WTC11 (cell line): ENCODE data around the gene KRT7. TPM values are rescaled to one million over a fixed set of nuclear protein-coding genes. Genes with fewer than 3 reads are reported as not detected.

Experiments
- ATAC-seq: fragments of 200-7000 bp; cut with Tn5 transposase; 2 replicates; pipeline ENCODE4 v1.10.0; 2021; ENCODE audit warnings: mild to moderate bottlenecking, moderate library complexity
- CTCF ChIA-PET: fragments of 300-600 bp; sonication (Branson Sonifier 250); formaldehyde crosslinking; loops from one replicate; lab custom pipeline; 2021; ENCODE audit warnings: antibody characterized with exemption; lab: Charles Lee
- POLR2A ChIA-PET: fragments of 350-600 bp; sonication (Branson Sonifier 250); formaldehyde crosslinking; loops from one replicate; lab custom pipeline; 2021; ENCODE audit warnings: antibody characterized with exemption; lab: Charles Lee
- DNase-seq: peaks from one replicate; pipeline ENCODE4 v3.0.0; 2021; ENCODE audit warnings: low spot score
- H3K27ac Mint-ChIP-seq: 2 replicates; pipeline ENCODE4 v1.8.0; 2021; ENCODE audit warnings: mixed read lengths
- H3K27me3 Mint-ChIP-seq: 2 replicates; pipeline ENCODE4 v1.8.0; 2021; ENCODE audit warnings: low read depth, mild to moderate bottlenecking, moderate library complexity, mixed read lengths
- H3K36me3 Mint-ChIP-seq: 2 replicates; pipeline ENCODE4 v1.8.0; 2021; ENCODE audit warnings: mixed read lengths
- H3K4me1 Mint-ChIP-seq: 2 replicates; pipeline ENCODE4 v1.8.0; 2022; ENCODE audit warnings: mixed read lengths
- H3K4me3 Mint-ChIP-seq: 2 replicates; pipeline ENCODE4 v1.8.0; 2021; ENCODE audit warnings: mild to moderate bottlenecking, moderate library complexity, mixed read lengths
- H3K9me3 Mint-ChIP-seq: 2 replicates; pipeline ENCODE4 v1.8.0; 2021; ENCODE audit warnings: mixed read lengths
- ELF4 ChIP-seq: sonication (generic); formaldehyde crosslinking; IDR thresholded peaks from 2 replicates; pipeline ENCODE4 v1.8.1; 2022; ENCODE audit warnings: low read depth, mild to moderate bottlenecking, moderate library complexity, missing genetic modification reagents
- FOXJ3 ChIP-seq: sonication (generic); formaldehyde crosslinking; IDR thresholded peaks from 2 replicates; pipeline ENCODE4 v1.9.0; 2021; ENCODE audit warnings: missing genetic modification reagents, mild to moderate bottlenecking, borderline replicate concordance
- HMGA2 ChIP-seq: fragments of 250-450 bp; sonication (Bioruptor Pico); IDR thresholded peaks from 2 replicates; pipeline ENCODE4 v1.4.0; 2021; ENCODE audit warnings: mild to moderate bottlenecking, moderate library complexity
- JUN ChIP-seq: sonication (generic); formaldehyde crosslinking; IDR thresholded peaks from 2 replicates; pipeline ENCODE4 v1.8.0; 2023; ENCODE audit warnings: mild to moderate bottlenecking, missing genetic modification reagents
- KAT7 ChIP-seq: sonication (generic); formaldehyde crosslinking; IDR thresholded peaks from 2 replicates; pipeline ENCODE4 v1.8.1; 2023; ENCODE audit warnings: missing genetic modification reagents, mild to moderate bottlenecking, borderline replicate concordance
- NFE2L1 ChIP-seq: sonication (generic); formaldehyde crosslinking; IDR thresholded peaks from 2 replicates; pipeline ENCODE4 v1.8.1; 2023; ENCODE audit warnings: missing genetic modification reagents
- NFYB ChIP-seq: sonication (generic); formaldehyde crosslinking; conservative IDR thresholded peaks from 2 replicates; pipeline ENCODE4 v1.8.0; 2022; ENCODE audit warnings: low read depth, missing genetic modification reagents
- PRRX2 ChIP-seq: fragments of 250-450 bp; sonication (Bioruptor Pico); IDR thresholded peaks from 2 replicates; pipeline ENCODE4 v1.8.0; 2021; ENCODE audit warnings: mild to moderate bottlenecking
- SOX15 ChIP-seq: fragments of 250-450 bp; sonication (Bioruptor Pico); IDR thresholded peaks from 2 replicates; pipeline ENCODE4 v1.9.0; 2021; ENCODE audit warnings: mild to moderate bottlenecking
- ZNF138 ChIP-seq: sonication (generic); formaldehyde crosslinking; conservative IDR thresholded peaks from 2 replicates; pipeline ENCODE4 v1.8.1; 2022; ENCODE audit warnings: mild to moderate bottlenecking, moderate library complexity, missing genetic modification reagents
- ZNF219 ChIP-seq: sonication (generic); formaldehyde crosslinking; IDR thresholded peaks from 2 replicates; pipeline ENCODE4 v1.8.0; 2023; ENCODE audit warnings: missing genetic modification reagents, mild to moderate bottlenecking, borderline replicate concordance
- ZNF232 ChIP-seq: sonication (generic); formaldehyde crosslinking; IDR thresholded peaks from 2 replicates; pipeline ENCODE4 v1.8.0; 2022; ENCODE audit warnings: mild to moderate bottlenecking, missing genetic modification reagents
- ZNF317 ChIP-seq: sonication (generic); formaldehyde crosslinking; IDR thresholded peaks from 2 replicates; pipeline ENCODE4 v1.8.1; 2023; ENCODE audit warnings: low read depth, mild to moderate bottlenecking, moderate library complexity, missing genetic modification reagents, borderline replicate concordance
- ZNF416 ChIP-seq: fragments of 250-450 bp; sonication (Bioruptor Pico); IDR thresholded peaks from 2 replicates; pipeline ENCODE4 v1.9.0; 2021; ENCODE audit warnings: mild to moderate bottlenecking, inconsistent platforms
- ZNF423 ChIP-seq: fragments of 250-450 bp; sonication (Bioruptor Pico); IDR thresholded peaks from 2 replicates; pipeline ENCODE4 v2.1.2; 2022; ENCODE audit warnings: mild to moderate bottlenecking, moderate library complexity
- total RNA-seq: library from RNA; stranded (reverse); gene quantifications from 3 replicates; pipeline ENCODE4 v1.2.3, GENCODE V29; 2021
- TF ChIP-seq, protein P1 (sequence below): sonication (generic); formaldehyde crosslinking; IDR thresholded peaks from 2 replicates; pipeline ENCODE4 v1.8.1; 2022; ENCODE audit warnings: mild to moderate bottlenecking, missing genetic modification reagents, moderate library complexity, borderline replicate concordance
- TF ChIP-seq, protein P2 (sequence below): sonication (generic); formaldehyde crosslinking; IDR thresholded peaks from 2 replicates; pipeline ENCODE4 v1.8.1; 2022; ENCODE audit warnings: missing genetic modification reagents, borderline replicate concordance
- TF ChIP-seq, protein P3 (sequence below): sonication (generic); formaldehyde crosslinking; IDR thresholded peaks from 2 replicates; pipeline ENCODE4 v1.8.1; 2022; ENCODE audit warnings: low read depth, mild to moderate bottlenecking, moderate library complexity, missing genetic modification reagents, borderline replicate concordance
- TF ChIP-seq, protein P4 (sequence below): sonication (generic); formaldehyde crosslinking; IDR thresholded peaks from 2 replicates; pipeline ENCODE4 v1.8.0; 2023; ENCODE audit warnings: mild to moderate bottlenecking, missing genetic modification reagents
- TF ChIP-seq, protein P5 (sequence below): sonication (generic); formaldehyde crosslinking; conservative IDR thresholded peaks from 2 replicates; pipeline ENCODE4 v1.8.1; 2023; ENCODE audit warnings: mild to moderate bottlenecking, low read depth, missing genetic modification reagents, moderate library complexity
- TF ChIP-seq, protein P6 (sequence below): sonication (generic); formaldehyde crosslinking; IDR thresholded peaks from 2 replicates; pipeline ENCODE4 v1.8.1; 2022; ENCODE audit warnings: mild to moderate bottlenecking, moderate library complexity, missing genetic modification reagents
- TF ChIP-seq, protein P7 (sequence below): sonication (generic); formaldehyde crosslinking; IDR thresholded peaks from 2 replicates; pipeline ENCODE4 v1.8.1; 2023; ENCODE audit warnings: mild to moderate bottlenecking, missing genetic modification reagents, moderate library complexity
- TF ChIP-seq, protein P8 (sequence below): sonication (generic); formaldehyde crosslinking; IDR thresholded peaks from 2 replicates; pipeline ENCODE4 v1.8.1; 2023; ENCODE audit warnings: mild to moderate bottlenecking, missing genetic modification reagents

KRT7 gene
- total RNA-seq, 1 experiment from 2014 or later: 10.6 TPM

DNA sequence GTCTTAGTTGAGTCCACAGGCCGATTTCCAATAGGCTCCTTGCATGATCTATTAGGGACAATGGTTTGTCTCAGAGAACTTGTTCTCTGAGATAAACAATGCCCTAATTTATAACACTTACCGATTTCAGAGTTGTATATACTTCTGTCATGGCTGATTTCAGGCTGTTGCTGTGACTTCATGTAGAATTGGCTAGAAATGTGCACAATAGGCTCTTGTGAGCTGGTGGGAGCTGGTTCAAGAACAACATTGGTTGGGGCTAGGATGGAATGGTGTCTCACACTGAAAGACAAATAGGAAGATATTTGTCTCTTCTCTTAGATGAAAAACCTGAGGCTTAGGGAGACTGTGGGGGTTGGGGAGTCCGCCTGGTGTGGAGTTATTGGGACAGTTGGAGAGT lies 34.7 kb downstream of the KRT7 start:
- Mint-ChIP-seq H3K9me3 (peaks cover 4% of the 10 kb centered on the region), H3K27me3 (no peaks in the 10 kb centered on the region; the same call in 1 of the 2 replicates), H3K36me3 (0 out of 2 replicates have a peak, but pooled peaks cover 2% of the 10 kb centered on the region), H3K27ac (no peak overlapping the region), H3K4me3 (no peak overlapping the region), H3K4me1 (no peaks in the 10 kb centered on the region)
- no peak for ATAC-seq
- ChIA-PET POLR2A (no interaction called here), CTCF (interaction anchor here (0.8 to 9.3 kb wide), 4 partner anchors 11 to 60 kb away, joined by 3 to 122 read pairs (median 6); no protein-coding TSS in a partner anchor)
- no peak for TF ChIP-seq ZNF317
- TF ChIP-seq, protein P1, sequence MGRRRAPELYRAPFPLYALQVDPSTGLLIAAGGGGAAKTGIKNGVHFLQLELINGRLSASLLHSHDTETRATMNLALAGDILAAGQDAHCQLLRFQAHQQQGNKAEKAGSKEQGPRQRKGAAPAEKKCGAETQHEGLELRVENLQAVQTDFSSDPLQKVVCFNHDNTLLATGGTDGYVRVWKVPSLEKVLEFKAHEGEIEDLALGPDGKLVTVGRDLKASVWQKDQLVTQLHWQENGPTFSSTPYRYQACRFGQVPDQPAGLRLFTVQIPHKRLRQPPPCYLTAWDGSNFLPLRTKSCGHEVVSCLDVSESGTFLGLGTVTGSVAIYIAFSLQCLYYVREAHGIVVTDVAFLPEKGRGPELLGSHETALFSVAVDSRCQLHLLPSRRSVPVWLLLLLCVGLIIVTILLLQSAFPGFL (CRISPR knock-in tag): no peak
- TF ChIP-seq ZNF423 (CRISPR knock-in tag): no peak
- TF ChIP-seq ZNF219 (CRISPR knock-in tag): no peak
- DNase-seq: no peak

DNA sequence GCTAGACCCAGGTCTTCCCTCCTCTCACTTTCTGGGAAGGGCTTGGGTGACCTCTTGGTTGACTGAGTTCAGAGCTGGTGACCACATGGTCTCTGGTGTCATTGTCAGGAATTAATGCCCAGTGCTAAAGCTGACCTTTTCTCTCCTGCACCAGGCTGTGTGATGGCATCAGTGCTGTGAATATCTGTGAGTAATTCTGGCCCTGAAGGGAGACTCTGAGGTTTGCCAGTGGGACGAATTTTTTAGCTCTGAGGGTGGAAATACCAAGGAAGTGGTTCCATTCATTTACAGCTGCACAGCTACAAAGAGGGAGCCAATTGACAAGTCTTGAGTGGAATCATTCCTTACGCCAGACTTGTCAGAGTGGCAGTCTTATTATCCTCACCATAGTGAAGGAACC lies 35.2 kb downstream of the KRT7 start:
- ATAC-seq (no peak), DNase-seq (no peak)
- TF ChIP-seq, protein P2, sequence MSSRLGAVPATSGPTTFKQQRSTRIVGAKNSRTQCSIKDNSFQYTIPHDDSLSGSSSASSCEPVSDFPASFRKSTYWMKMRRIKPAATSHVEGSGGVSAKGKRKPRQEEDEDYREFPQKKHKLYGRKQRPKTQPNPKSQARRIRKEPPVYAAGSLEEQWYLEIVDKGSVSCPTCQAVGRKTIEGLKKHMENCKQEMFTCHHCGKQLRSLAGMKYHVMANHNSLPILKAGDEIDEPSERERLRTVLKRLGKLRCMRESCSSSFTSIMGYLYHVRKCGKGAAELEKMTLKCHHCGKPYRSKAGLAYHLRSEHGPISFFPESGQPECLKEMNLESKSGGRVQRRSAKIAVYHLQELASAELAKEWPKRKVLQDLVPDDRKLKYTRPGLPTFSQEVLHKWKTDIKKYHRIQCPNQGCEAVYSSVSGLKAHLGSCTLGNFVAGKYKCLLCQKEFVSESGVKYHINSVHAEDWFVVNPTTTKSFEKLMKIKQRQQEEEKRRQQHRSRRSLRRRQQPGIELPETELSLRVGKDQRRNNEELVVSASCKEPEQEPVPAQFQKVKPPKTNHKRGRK (CRISPR knock-in tag): no peak
- TF ChIP-seq, protein P3, sequence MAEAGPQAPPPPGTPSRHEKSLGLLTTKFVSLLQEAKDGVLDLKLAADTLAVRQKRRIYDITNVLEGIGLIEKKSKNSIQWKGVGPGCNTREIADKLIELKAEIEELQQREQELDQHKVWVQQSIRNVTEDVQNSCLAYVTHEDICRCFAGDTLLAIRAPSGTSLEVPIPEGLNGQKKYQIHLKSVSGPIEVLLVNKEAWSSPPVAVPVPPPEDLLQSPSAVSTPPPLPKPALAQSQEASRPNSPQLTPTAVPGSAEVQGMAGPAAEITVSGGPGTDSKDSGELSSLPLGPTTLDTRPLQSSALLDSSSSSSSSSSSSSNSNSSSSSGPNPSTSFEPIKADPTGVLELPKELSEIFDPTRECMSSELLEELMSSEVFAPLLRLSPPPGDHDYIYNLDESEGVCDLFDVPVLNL (CRISPR knock-in tag): no peak
- TF ChIP-seq PRRX2 (CRISPR knock-in tag) (no peak), SOX15 (no peak), ELF4 (no peak), KAT7 (no peak), FOXJ3 (no peak), ZNF416 (CRISPR knock-in tag) (no peak), JUN (no peak), ZNF138 (CRISPR knock-in tag) (no peak), NFE2L1 (CRISPR knock-in tag) (no peak), HMGA2 (CRISPR knock-in tag) (no peak), ZNF232 (CRISPR knock-in tag) (no peak), NFYB (no peak)
- TF ChIP-seq, protein P4, sequence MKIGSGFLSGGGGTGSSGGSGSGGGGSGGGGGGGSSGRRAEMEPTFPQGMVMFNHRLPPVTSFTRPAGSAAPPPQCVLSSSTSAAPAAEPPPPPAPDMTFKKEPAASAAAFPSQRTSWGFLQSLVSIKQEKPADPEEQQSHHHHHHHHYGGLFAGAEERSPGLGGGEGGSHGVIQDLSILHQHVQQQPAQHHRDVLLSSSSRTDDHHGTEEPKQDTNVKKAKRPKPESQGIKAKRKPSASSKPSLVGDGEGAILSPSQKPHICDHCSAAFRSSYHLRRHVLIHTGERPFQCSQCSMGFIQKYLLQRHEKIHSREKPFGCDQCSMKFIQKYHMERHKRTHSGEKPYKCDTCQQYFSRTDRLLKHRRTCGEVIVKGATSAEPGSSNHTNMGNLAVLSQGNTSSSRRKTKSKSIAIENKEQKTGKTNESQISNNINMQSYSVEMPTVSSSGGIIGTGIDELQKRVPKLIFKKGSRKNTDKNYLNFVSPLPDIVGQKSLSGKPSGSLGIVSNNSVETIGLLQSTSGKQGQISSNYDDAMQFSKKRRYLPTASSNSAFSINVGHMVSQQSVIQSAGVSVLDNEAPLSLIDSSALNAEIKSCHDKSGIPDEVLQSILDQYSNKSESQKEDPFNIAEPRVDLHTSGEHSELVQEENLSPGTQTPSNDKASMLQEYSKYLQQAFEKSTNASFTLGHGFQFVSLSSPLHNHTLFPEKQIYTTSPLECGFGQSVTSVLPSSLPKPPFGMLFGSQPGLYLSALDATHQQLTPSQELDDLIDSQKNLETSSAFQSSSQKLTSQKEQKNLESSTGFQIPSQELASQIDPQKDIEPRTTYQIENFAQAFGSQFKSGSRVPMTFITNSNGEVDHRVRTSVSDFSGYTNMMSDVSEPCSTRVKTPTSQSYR: no peak
- TF ChIP-seq, protein P5, sequence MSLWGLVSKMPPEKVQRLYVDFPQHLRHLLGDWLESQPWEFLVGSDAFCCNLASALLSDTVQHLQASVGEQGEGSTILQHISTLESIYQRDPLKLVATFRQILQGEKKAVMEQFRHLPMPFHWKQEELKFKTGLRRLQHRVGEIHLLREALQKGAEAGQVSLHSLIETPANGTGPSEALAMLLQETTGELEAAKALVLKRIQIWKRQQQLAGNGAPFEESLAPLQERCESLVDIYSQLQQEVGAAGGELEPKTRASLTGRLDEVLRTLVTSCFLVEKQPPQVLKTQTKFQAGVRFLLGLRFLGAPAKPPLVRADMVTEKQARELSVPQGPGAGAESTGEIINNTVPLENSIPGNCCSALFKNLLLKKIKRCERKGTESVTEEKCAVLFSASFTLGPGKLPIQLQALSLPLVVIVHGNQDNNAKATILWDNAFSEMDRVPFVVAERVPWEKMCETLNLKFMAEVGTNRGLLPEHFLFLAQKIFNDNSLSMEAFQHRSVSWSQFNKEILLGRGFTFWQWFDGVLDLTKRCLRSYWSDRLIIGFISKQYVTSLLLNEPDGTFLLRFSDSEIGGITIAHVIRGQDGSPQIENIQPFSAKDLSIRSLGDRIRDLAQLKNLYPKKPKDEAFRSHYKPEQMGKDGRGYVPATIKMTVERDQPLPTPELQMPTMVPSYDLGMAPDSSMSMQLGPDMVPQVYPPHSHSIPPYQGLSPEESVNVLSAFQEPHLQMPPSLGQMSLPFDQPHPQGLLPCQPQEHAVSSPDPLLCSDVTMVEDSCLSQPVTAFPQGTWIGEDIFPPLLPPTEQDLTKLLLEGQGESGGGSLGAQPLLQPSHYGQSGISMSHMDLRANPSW (CRISPR knock-in tag): no peak
- TF ChIP-seq, protein P6, sequence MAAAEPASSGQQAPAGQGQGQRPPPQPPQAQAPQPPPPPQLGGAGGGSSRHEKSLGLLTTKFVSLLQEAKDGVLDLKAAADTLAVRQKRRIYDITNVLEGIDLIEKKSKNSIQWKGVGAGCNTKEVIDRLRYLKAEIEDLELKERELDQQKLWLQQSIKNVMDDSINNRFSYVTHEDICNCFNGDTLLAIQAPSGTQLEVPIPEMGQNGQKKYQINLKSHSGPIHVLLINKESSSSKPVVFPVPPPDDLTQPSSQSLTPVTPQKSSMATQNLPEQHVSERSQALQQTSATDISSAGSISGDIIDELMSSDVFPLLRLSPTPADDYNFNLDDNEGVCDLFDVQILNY (CRISPR knock-in tag): no peak
- TF ChIP-seq, protein P7, sequence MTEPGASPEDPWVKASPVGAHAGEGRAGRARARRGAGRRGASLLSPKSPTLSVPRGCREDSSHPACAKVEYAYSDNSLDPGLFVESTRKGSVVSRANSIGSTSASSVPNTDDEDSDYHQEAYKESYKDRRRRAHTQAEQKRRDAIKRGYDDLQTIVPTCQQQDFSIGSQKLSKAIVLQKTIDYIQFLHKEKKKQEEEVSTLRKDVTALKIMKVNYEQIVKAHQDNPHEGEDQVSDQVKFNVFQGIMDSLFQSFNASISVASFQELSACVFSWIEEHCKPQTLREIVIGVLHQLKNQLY: no peak
- TF ChIP-seq, protein P8, sequence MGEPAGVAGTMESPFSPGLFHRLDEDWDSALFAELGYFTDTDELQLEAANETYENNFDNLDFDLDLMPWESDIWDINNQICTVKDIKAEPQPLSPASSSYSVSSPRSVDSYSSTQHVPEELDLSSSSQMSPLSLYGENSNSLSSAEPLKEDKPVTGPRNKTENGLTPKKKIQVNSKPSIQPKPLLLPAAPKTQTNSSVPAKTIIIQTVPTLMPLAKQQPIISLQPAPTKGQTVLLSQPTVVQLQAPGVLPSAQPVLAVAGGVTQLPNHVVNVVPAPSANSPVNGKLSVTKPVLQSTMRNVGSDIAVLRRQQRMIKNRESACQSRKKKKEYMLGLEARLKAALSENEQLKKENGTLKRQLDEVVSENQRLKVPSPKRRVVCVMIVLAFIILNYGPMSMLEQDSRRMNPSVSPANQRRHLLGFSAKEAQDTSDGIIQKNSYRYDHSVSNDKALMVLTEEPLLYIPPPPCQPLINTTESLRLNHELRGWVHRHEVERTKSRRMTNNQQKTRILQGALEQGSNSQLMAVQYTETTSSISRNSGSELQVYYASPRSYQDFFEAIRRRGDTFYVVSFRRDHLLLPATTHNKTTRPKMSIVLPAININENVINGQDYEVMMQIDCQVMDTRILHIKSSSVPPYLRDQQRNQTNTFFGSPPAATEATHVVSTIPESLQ (CRISPR knock-in tag): no peak
- Mint-ChIP-seq H3K27me3 (no peaks in the 10 kb centered on the region; the same call in 1 of the 2 replicates), H3K4me3 (no peak overlapping the region), H3K9me3 (no peaks in the 10 kb centered on the region), H3K36me3 (no peaks in the 10 kb centered on the region), H3K27ac (no peak overlapping the region), H3K4me1 (no peaks in the 10 kb centered on the region)
- CTCF ChIA-PET: interaction anchor here (0.8 to 9.3 kb wide), 4 partner anchors 11 to 59 kb away, joined by 3 to 122 read pairs (median 6); no protein-coding TSS in a partner anchor
- POLR2A ChIA-PET: no interaction called here
